IMR-90 (cell line): ENCODE results near the gene PPIP5K2. TPM values are rescaled to one million over a fixed set of nuclear protein-coding genes. Genes with fewer than 3 reads are reported as not detected.

Experiments
- ATAC-seq: fragments of 200-7000 bp; cut with Tn5 transposase; 2 replicates; pipeline ENCODE4 v1.9.1; 2020; ENCODE audit warnings: low read depth, mild to moderate bottlenecking, moderate library complexity
- BruUV-seq: library from RNA; stranded (reverse); fragments of 400-500 nt; replicated peaks from 2 replicates; lab custom pipeline; 2021; lab: Mats Ljungman, UMichigan
- CTCF ChIA-PET: fragments of 300-600 bp; formaldehyde crosslinking; extraction: SDS; loops from one replicate; lab custom pipeline; 2021; ENCODE audit warnings: antibody characterized with exemption; lab: Yijun Ruan, JAX
- POLR2A ChIA-PET: fragments of 300-600 bp; sonication (Branson Sonifier 250); formaldehyde crosslinking; loops from one replicate; lab custom pipeline; 2022; ENCODE audit warnings: antibody characterized with exemption; ENCODE audit not compliant: unreplicated experiment; lab: Charles Lee
- DNase-seq: peaks from one replicate; pipeline ENCODE4 v3.0.0; 2013
- H2AFZ ChIP-seq: replicated peaks from 2 replicates; pipeline ENCODE3; 2013; ENCODE audit warnings: low read length, mild to moderate bottlenecking; ENCODE audit not compliant: poor library complexity
- H2AK5ac ChIP-seq: 2 replicates; pipeline ENCODE4 v1.6.1; 2013; ENCODE audit warnings: low read depth, low read length, inconsistent platforms
- H2AK9ac ChIP-seq: replicated peaks from 2 replicates; pipeline ENCODE3; 2013; ENCODE audit warnings: mild to moderate bottlenecking, low read depth, low read length, moderate library complexity; ENCODE audit not compliant: poor library complexity
- H2BK120ac ChIP-seq: 2 replicates; pipeline ENCODE4 v1.6.1; 2013; ENCODE audit warnings: low read depth, low read length, inconsistent platforms
- H2BK15ac ChIP-seq: 3 replicates; pipeline ENCODE4 v1.6.1; 2013; ENCODE audit warnings: low read depth, low read length, inconsistent platforms
- H2BK20ac ChIP-seq: 2 replicates; pipeline ENCODE4 v1.6.1; 2013; ENCODE audit warnings: low read depth, mild to moderate bottlenecking, inconsistent platforms, low read length, moderate library complexity
- H2BK5ac ChIP-seq: 2 replicates; pipeline ENCODE4 v1.6.1; 2013; ENCODE audit warnings: mild to moderate bottlenecking, low read depth, low read length, inconsistent platforms; ENCODE audit not compliant: poor library complexity, severe bottlenecking
- H3K14ac ChIP-seq: replicated peaks from 2 replicates; pipeline ENCODE4 v1.6.1; 2013; ENCODE audit warnings: low read depth, low read length, inconsistent platforms
- H3K18ac ChIP-seq: 2 replicates; pipeline ENCODE4 v1.6.1; 2013; ENCODE audit warnings: low read depth, low read length, control low read depth
- H3K23ac ChIP-seq: 2 replicates; pipeline ENCODE4 v1.6.1; 2013; ENCODE audit warnings: low read depth, low read length, inconsistent platforms
- H3K27ac ChIP-seq: 2 replicates; pipeline ENCODE4 v1.5.1; 2013; ENCODE audit warnings: mild to moderate bottlenecking, control low read depth, low read length; ENCODE audit not compliant: insufficient read depth
- H3K27me3 ChIP-seq: 2 replicates; pipeline ENCODE4 v1.6.1; 2013; ENCODE audit warnings: low read length; ENCODE audit not compliant: control insufficient read depth, insufficient read depth
- H3K36me3 ChIP-seq: 2 replicates; pipeline ENCODE4 v1.6.1; 2013; ENCODE audit warnings: low read length, mixed read lengths; ENCODE audit not compliant: control insufficient read depth, insufficient read depth
- H3K4ac ChIP-seq: 2 replicates; pipeline ENCODE4 v1.6.1; 2013; ENCODE audit warnings: low read depth, low read length, inconsistent platforms
- H3K4me1 ChIP-seq: 2 replicates; pipeline ENCODE4 v1.6.1; 2013; ENCODE audit warnings: low read length, mixed read lengths; ENCODE audit not compliant: control insufficient read depth, insufficient read depth
- H3K4me2 ChIP-seq: 2 replicates; pipeline ENCODE4 v1.6.1; 2013; ENCODE audit warnings: low read depth, mild to moderate bottlenecking, control low read depth, low read length, moderate library complexity
- H3K4me3 ChIP-seq: 2 replicates; pipeline ENCODE4 v1.5.1; 2013; ENCODE audit warnings: low read depth, mild to moderate bottlenecking, control low read depth, low read length, moderate library complexity; ENCODE audit not compliant: insufficient read depth
- H3K56ac ChIP-seq: 2 replicates; pipeline ENCODE4 v1.6.1; 2013; ENCODE audit warnings: low read length, inconsistent platforms; ENCODE audit not compliant: insufficient read depth; ENCODE audit errors: extremely low read depth
- H3K79me1 ChIP-seq, 2 experiments: 2 replicates each; pipeline ENCODE4 v1.6.1; 2013; ENCODE audit warnings: low read length in 2 of 2, inconsistent platforms in 1 of 2, low read depth in 1 of 2
- H3K9ac ChIP-seq: 2 replicates; pipeline ENCODE4 v1.6.1; 2013; ENCODE audit warnings: low read depth, low read length, control low read depth
- H3K9me1 ChIP-seq: 2 replicates; pipeline ENCODE4 v1.6.1; 2013; ENCODE audit warnings: low read length, inconsistent platforms; ENCODE audit not compliant: insufficient read depth
- H3K9me3 ChIP-seq: 2 replicates; pipeline ENCODE4 v1.6.1; 2013; ENCODE audit warnings: low read length; ENCODE audit not compliant: control insufficient read depth, insufficient read depth
- H4K20me1 ChIP-seq: 2 replicates; pipeline ENCODE4 v1.6.1; 2013; ENCODE audit warnings: low read length, inconsistent platforms; ENCODE audit not compliant: insufficient read depth
- H4K5ac ChIP-seq: 2 replicates; pipeline ENCODE4 v1.6.1; 2013; ENCODE audit warnings: mild to moderate bottlenecking, low read depth, low read length, control low read depth
- H4K8ac ChIP-seq, 2 experiments: 2 replicates each; pipeline ENCODE4 v1.6.1; 2013; ENCODE audit warnings: low read depth in 2 of 2, low read length in 2 of 2, control low read depth in 1 of 2, inconsistent platforms in 1 of 2
- H4K91ac ChIP-seq: 2 replicates; pipeline ENCODE4 v1.6.1; 2013; ENCODE audit warnings: low read depth, low read length, inconsistent platforms; ENCODE audit not compliant: insufficient read depth
- BHLHE40 ChIP-seq: fragments of 150-350 bp; IDR thresholded peaks from 2 replicates; pipeline ENCODE4 v1.6.1; 2016; ENCODE audit warnings: mild to moderate bottlenecking, low read depth, low read length
- CEBPB ChIP-seq: IDR thresholded peaks from 2 replicates; pipeline ENCODE4 v1.6.1; 2012; ENCODE audit warnings: low read depth, low read length, improper control_type of control experiment
- CHD1 ChIP-seq: IDR thresholded peaks from 2 replicates; pipeline ENCODE4 v1.6.1; 2012; ENCODE audit warnings: low read depth, low read length, improper control_type of control experiment
- MAFK ChIP-seq: IDR thresholded peaks from 2 replicates; pipeline ENCODE4 v1.6.1; 2012; ENCODE audit warnings: low read depth, low read length, improper control_type of control experiment
- MAZ ChIP-seq: IDR thresholded peaks from 2 replicates; pipeline ENCODE4 v1.6.1; 2012; ENCODE audit warnings: low read depth, mild to moderate bottlenecking, low read length, improper control_type of control experiment, moderate library complexity, borderline replicate concordance
- MXI1 ChIP-seq: IDR thresholded peaks from 2 replicates; pipeline ENCODE4 v1.6.1; 2012; ENCODE audit warnings: low read depth, mild to moderate bottlenecking, low read length, moderate library complexity, borderline replicate concordance
- NFE2L2 ChIP-seq: fragments of 150-350 bp; IDR thresholded peaks from 2 replicates; pipeline ENCODE4 v1.6.1; 2016; ENCODE audit warnings: low read depth, mild to moderate bottlenecking, low read length
- POLR2A ChIP-seq: IDR thresholded peaks from 2 replicates; pipeline ENCODE4 v1.6.1; 2012; ENCODE audit warnings: mild to moderate bottlenecking, low read depth, low read length
- RAD21 ChIP-seq: IDR thresholded peaks from 2 replicates; pipeline ENCODE4 v1.6.1; 2012; ENCODE audit warnings: low read length, improper control_type of control experiment
- SMC3 ChIP-seq: fragments of 150-350 bp; IDR thresholded peaks from 2 replicates; pipeline ENCODE4 v1.6.1; 2016; ENCODE audit warnings: low read depth, mild to moderate bottlenecking, antibody characterized with exemption, low read length, moderate library complexity
- WGBS, 2 experiments: methylation state at CpG; one replicate each; pipeline versions ENCODE4 v1.1.5 to v1.1.7; 2013; ENCODE audit warnings: missing lambda C conversion rate in 2 of 2; ENCODE audit not compliant: insufficient read length in 1 of 2; ENCODE audit errors: extremely low coverage in 2 of 2; 5-methylcytosine and 5-hydroxymethylcytosine counted together
- dilution Hi-C: fragments of 300-500 bp; cut with HindIII; formaldehyde crosslinking; loops from one replicate; pipeline ENCODE4 v1.14.3; 2018; ENCODE audit warnings: low sequenced_read_pairs; ENCODE audit not compliant: unreplicated experiment
- in situ Hi-C: fragments of 300-500 bp; cut with MboI; formaldehyde crosslinking; loops from 3 replicates; pipeline ENCODE4 v1.14.3; 2019; ENCODE audit warnings: low sequenced_read_pairs, inconsistent platforms, mixed read lengths
- intact Hi-C: fragments of 100-400 bp; cut with micrococcal nuclease; formaldehyde crosslinking; loops from 2 replicates; pipeline ENCODE4 v1.10.0; 2022
- polyA plus RNA-seq, 3 experiments: library from polyadenylated mRNA; depleted of rRNA; stranded (reverse); fragments of >200 nt; gene quantifications; 2 replicates each; pipeline ENCODE4 v1.2.3, GENCODE V29; 2012; ENCODE audit warnings: low replicate concordance in 1 of 3
- total RNA-seq: library from RNA; depleted of rRNA; stranded (reverse); fragments of >200 nt; gene quantifications from 2 replicates; pipeline ENCODE4 v1.2.3, GENCODE V29; 2012
- TF ChIP-seq, protein P1 (sequence below): conservative IDR thresholded peaks from 2 replicates; pipeline ENCODE4 v1.5.1; 2012; ENCODE audit warnings: mild to moderate bottlenecking, low read depth, low read length, improper control_type of control experiment

Gene PPIP5K2
- total and polyA plus RNA-seq, 2 of the 4 experiments (the other 2 are of a cell fraction): 32.4 to 67.6 TPM

DNA sequence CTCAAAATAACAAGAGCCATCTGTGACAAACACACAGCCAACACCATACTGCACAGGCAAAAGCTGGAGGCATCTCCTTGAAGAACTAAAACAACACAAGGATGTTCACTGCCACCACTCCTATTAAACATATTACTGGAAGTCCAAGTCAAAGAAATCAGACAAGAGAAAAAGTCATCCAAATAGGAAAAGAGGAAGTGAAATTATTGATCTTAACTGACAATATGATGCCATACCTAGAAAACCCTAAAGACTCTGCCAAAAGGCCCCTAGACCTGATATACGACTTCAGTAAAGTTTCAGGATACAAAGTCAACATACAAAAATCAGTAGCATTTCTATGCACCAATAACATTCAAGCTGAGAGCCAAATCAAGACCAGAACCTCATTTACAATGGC, 108.5 kb downstream of the PPIP5K2 start:
- Histone ChIP-seq H3K56ac (no peak overlapping the region), H2AFZ (no peak overlapping the region), H3K4ac (no peak overlapping the region), H2BK120ac (no peak overlapping the region), H3K4me2 (no peak overlapping the region), H3K27ac (no peak overlapping the region), H4K91ac (no peak overlapping the region), H3K9me3 (no peaks in the 10 kb centered on the region), H2BK20ac (no peak overlapping the region), H4K8ac (no peak overlapping the region), H3K23ac (no peak overlapping the region), H3K27me3 (no peaks in the 10 kb centered on the region), H3K79me1 (no peaks in the 10 kb centered on the region), H3K36me3 (no peaks in the 10 kb centered on the region), H4K20me1 (no peaks in the 10 kb centered on the region), H3K18ac (no peak overlapping the region), H2BK15ac (no peak overlapping the region), H3K4me3 (no peak overlapping the region), H3K14ac (no peak overlapping the region), H2AK5ac (no peak overlapping the region), H2BK5ac (no peak overlapping the region), H3K9me1 (no peaks in the 10 kb centered on the region), H3K4me1 (no peaks in the 10 kb centered on the region), H4K5ac (no peak overlapping the region), H2AK9ac (no peak overlapping the region), H3K9ac (no peak overlapping the region)
- no peak for ATAC-seq
- no TSS peak for BruUV-seq
- in situ Hi-C loops (no loop called here), intact Hi-C loops (loop anchor here (10.0 kb wide), 1 partner anchor 184 kb away; no protein-coding TSS in a partner anchor), dilution Hi-C loops (no loop called here)
- WGBS, 2 experiments: no CpG with 5 or more reads among the region's 1 CpG
- TF ChIP-seq POLR2A (no peak), RAD21 (no peak), NFE2L2 (no peak), CEBPB (no peak), MAZ (no peak), MXI1 (no peak), CHD1 (no peak), BHLHE40 (no peak), MAFK (no peak), SMC3 (no peak)
- TF ChIP-seq, protein P1, sequence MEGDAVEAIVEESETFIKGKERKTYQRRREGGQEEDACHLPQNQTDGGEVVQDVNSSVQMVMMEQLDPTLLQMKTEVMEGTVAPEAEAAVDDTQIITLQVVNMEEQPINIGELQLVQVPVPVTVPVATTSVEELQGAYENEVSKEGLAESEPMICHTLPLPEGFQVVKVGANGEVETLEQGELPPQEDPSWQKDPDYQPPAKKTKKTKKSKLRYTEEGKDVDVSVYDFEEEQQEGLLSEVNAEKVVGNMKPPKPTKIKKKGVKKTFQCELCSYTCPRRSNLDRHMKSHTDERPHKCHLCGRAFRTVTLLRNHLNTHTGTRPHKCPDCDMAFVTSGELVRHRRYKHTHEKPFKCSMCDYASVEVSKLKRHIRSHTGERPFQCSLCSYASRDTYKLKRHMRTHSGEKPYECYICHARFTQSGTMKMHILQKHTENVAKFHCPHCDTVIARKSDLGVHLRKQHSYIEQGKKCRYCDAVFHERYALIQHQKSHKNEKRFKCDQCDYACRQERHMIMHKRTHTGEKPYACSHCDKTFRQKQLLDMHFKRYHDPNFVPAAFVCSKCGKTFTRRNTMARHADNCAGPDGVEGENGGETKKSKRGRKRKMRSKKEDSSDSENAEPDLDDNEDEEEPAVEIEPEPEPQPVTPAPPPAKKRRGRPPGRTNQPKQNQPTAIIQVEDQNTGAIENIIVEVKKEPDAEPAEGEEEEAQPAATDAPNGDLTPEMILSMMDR: no peak
- POLR2A ChIA-PET: no interaction called here
- CTCF ChIA-PET: no interaction called here
- no peak for DNase-seq
